HEK293 (cell line): ENCODE measurements around the gene MRPS9.

Source experiments
- CTCF ChIA-PET: fragments of 350-600 bp; formaldehyde crosslinking; extraction: SDS; loops from one replicate; lab custom pipeline; 2021; ENCODE audit warnings: antibody characterized with exemption; lab: Yijun Ruan, JAX
- POLR2A ChIA-PET: fragments of 300-600 bp; formaldehyde crosslinking; extraction: SDS; loops from one replicate; lab custom pipeline; 2020; ENCODE audit warnings: antibody characterized with exemption, inconsistent platforms; lab: Yijun Ruan, JAX
- H3K27ac ChIP-seq: fragments of 200-500 bp; sonication (Bioruptor generic); 2 replicates; pipeline ENCODE4 v1.5.1; 2014; ENCODE audit warnings: low read depth, low read length, control low read depth, inconsistent platforms; ENCODE audit errors: extremely low read depth
- H3K36me3 ChIP-seq, 2 experiments: fragments of 200-500 bp in 1 of 2; sonication (Bioruptor generic) in 1 of 2; 1 replicate in 1 of 2; 2 replicates in 1 of 2; pipeline ENCODE4 v1.5.1; 2014 to 2017; ENCODE audit warnings: inconsistent platforms in 2 of 2, low read length in 2 of 2; ENCODE audit not compliant: control insufficient read depth in 2 of 2, insufficient read depth in 1 of 2
- H3K4me1 ChIP-seq: fragments of 200-500 bp; sonication (Bioruptor generic); 2 replicates; pipeline ENCODE4 v1.5.1; 2014; ENCODE audit warnings: mild to moderate bottlenecking, low read length, inconsistent platforms; ENCODE audit not compliant: control insufficient read depth, insufficient read depth
- H3K4me3 ChIP-seq: 2 replicates; pipeline ENCODE4 v1.5.1; 2011; ENCODE audit warnings: low read depth, mild to moderate bottlenecking, control low read depth, low read length, moderate library complexity
- H3K9me3 ChIP-seq: fragments of 200-500 bp; sonication (Bioruptor generic); 2 replicates; pipeline ENCODE4 v1.5.1; 2014; ENCODE audit warnings: low read depth, low read length, inconsistent platforms; ENCODE audit not compliant: control insufficient read depth, insufficient read depth
- BCL11A ChIP-seq: fragments of 450-650 bp; formaldehyde crosslinking; IDR thresholded peaks from 2 replicates; pipeline ENCODE4 v1.5.1; 2016; ENCODE audit warnings: low read depth, missing biosample characterization, missing genetic modification characterization
- GLI4 ChIP-seq: fragments of 450-650 bp; formaldehyde crosslinking; IDR thresholded peaks from 2 replicates; pipeline ENCODE4 v1.5.1; 2016; ENCODE audit warnings: missing biosample characterization, missing genetic modification characterization
- HOXD13 ChIP-seq: sonication (generic); formaldehyde crosslinking; IDR thresholded peaks from 2 replicates; pipeline ENCODE4 v1.8.0; 2022; ENCODE audit warnings: missing genetic modification reagents, borderline replicate concordance
- IKZF3 ChIP-seq: fragments of 450-650 bp; IDR thresholded peaks from 2 replicates; pipeline ENCODE4 v1.5.0; 2018; ENCODE audit warnings: missing biosample characterization, mild to moderate bottlenecking, missing genetic modification characterization, moderate library complexity
- KLF17 ChIP-seq: fragments of 450-650 bp; formaldehyde crosslinking; IDR thresholded peaks from 2 replicates; pipeline ENCODE4 v1.5.1; 2016; ENCODE audit warnings: missing biosample characterization, missing genetic modification characterization
- PBX3 ChIP-seq: sonication (generic); formaldehyde crosslinking; IDR thresholded peaks from 2 replicates; pipeline ENCODE4 v1.8.1; 2022; ENCODE audit warnings: mild to moderate bottlenecking, moderate library complexity, missing genetic modification reagents
- SALL2 ChIP-seq: fragments of 450-650 bp; formaldehyde crosslinking; IDR thresholded peaks from 2 replicates; pipeline ENCODE4 v1.5.0; 2017; ENCODE audit warnings: missing biosample characterization, mild to moderate bottlenecking, missing genetic modification characterization, borderline replicate concordance
- ZBTB17 ChIP-seq: fragments of 450-650 bp; formaldehyde crosslinking; IDR thresholded peaks from 2 replicates; pipeline ENCODE4 v1.5.1; 2016; ENCODE audit warnings: missing biosample characterization, missing genetic modification characterization
- ZBTB20 ChIP-seq: fragments of 450-650 bp; formaldehyde crosslinking; IDR thresholded peaks from 2 replicates; pipeline ENCODE4 v1.5.1; 2016; ENCODE audit warnings: missing biosample characterization, missing genetic modification characterization
- ZEB2 ChIP-seq: fragments of 450-650 bp; formaldehyde crosslinking; IDR thresholded peaks from 2 replicates; pipeline ENCODE4 v1.5.1; 2016; ENCODE audit warnings: missing biosample characterization, missing genetic modification characterization
- ZNF157 ChIP-seq: fragments of 450-650 bp; formaldehyde crosslinking; IDR thresholded peaks from 2 replicates; pipeline ENCODE4 v1.5.1; 2016; ENCODE audit warnings: missing biosample characterization, missing genetic modification characterization
- ZNF24 ChIP-seq: fragments of 450-650 bp; formaldehyde crosslinking; IDR thresholded peaks from 2 replicates; pipeline ENCODE4 v1.5.1; 2016; ENCODE audit warnings: missing biosample characterization, missing genetic modification characterization
- ZNF266 ChIP-seq: fragments of 450-650 bp; formaldehyde crosslinking; IDR thresholded peaks from 2 replicates; pipeline ENCODE4 v1.5.1; 2016; ENCODE audit warnings: missing biosample characterization, missing genetic modification characterization, low read depth
- ZNF280D ChIP-seq: fragments of 450-650 bp; formaldehyde crosslinking; IDR thresholded peaks from 2 replicates; pipeline ENCODE4 v1.5.1; 2016; ENCODE audit warnings: missing biosample characterization, missing genetic modification characterization
- ZNF302 ChIP-seq: fragments of 450-650 bp; formaldehyde crosslinking; IDR thresholded peaks from 2 replicates; pipeline ENCODE4 v1.5.1; 2016; ENCODE audit warnings: missing biosample characterization, missing genetic modification characterization, low read depth
- ZNF423 ChIP-seq: fragments of 450-650 bp; formaldehyde crosslinking; IDR thresholded peaks from 2 replicates; pipeline ENCODE4 v1.5.1; 2016; ENCODE audit warnings: missing biosample characterization, missing genetic modification characterization
- ZNF426 ChIP-seq: fragments of 450-650 bp; formaldehyde crosslinking; IDR thresholded peaks from 2 replicates; pipeline ENCODE4 v1.5.1; 2017; ENCODE audit warnings: missing biosample characterization, missing genetic modification characterization, mild to moderate bottlenecking, inconsistent platforms, moderate library complexity
- ZNF529 ChIP-seq: fragments of 450-650 bp; formaldehyde crosslinking; IDR thresholded peaks from 2 replicates; pipeline ENCODE4 v1.5.1; 2017; ENCODE audit warnings: missing genetic modification characterization, missing biosample characterization; ENCODE audit not compliant: insufficient replicate concordance
- ZNF610 ChIP-seq: fragments of 450-650 bp; formaldehyde crosslinking; IDR thresholded peaks from 2 replicates; pipeline ENCODE4 v1.5.1; 2016; ENCODE audit warnings: missing biosample characterization, missing genetic modification characterization, borderline replicate concordance
- ZNF624 ChIP-seq: fragments of 450-650 bp; formaldehyde crosslinking; IDR thresholded peaks from 2 replicates; pipeline ENCODE4 v1.5.1; 2017; ENCODE audit warnings: missing biosample characterization, missing genetic modification characterization
- ZNF626 ChIP-seq: fragments of 450-650 bp; sonication (Bioruptor Pico); formaldehyde crosslinking; IDR thresholded peaks from 2 replicates; pipeline ENCODE4 v1.5.1; 2018; ENCODE audit warnings: missing biosample characterization, missing genetic modification characterization, inconsistent platforms
- ZNF629 ChIP-seq: fragments of 450-650 bp; formaldehyde crosslinking; IDR thresholded peaks from 2 replicates; pipeline ENCODE4 v1.5.1; 2017; ENCODE audit warnings: missing biosample characterization, missing genetic modification characterization
- ZNF654 ChIP-seq: fragments of 450-650 bp; formaldehyde crosslinking; IDR thresholded peaks from 2 replicates; pipeline ENCODE4 v1.5.1; 2016; ENCODE audit warnings: low read depth, missing biosample characterization, missing genetic modification characterization
- ZNF792 ChIP-seq: fragments of 450-650 bp; formaldehyde crosslinking; IDR thresholded peaks from 2 replicates; pipeline ENCODE4 v1.5.1; 2016; ENCODE audit warnings: missing biosample characterization, missing genetic modification characterization
- ZNF830 ChIP-seq: fragments of 450-650 bp; IDR thresholded peaks from 2 replicates; pipeline ENCODE4 v1.5.0; 2018; ENCODE audit warnings: missing biosample characterization, missing genetic modification characterization, low read depth, mild to moderate bottlenecking, moderate library complexity
- ZSCAN5A ChIP-seq: fragments of 450-650 bp; formaldehyde crosslinking; IDR thresholded peaks from 2 replicates; pipeline ENCODE4 v1.5.1; 2016; ENCODE audit warnings: missing biosample characterization, missing genetic modification characterization

The MRPS9 gene

GRCh38 chr2:105135436-105135835 lies 97.6 kb downstream of the MRPS9 start:
- POLR2A ChIA-PET = no interaction called here
- Histone ChIP-seq H3K27ac (no peak overlapping the region), H3K4me1 (peaks cover 1% of the 10 kb centered on the region)
- CTCF ChIA-PET = interaction anchor here (0.7 to 1.6 kb wide), 2 partner anchors 21 to 209 kb away, joined by 4 to 5 read pairs; no protein-coding TSS in a partner anchor
- TF ChIP-seq ZNF157 (tag by site-specific recombination) (no peak), SALL2 (no peak), ZNF529 (tag by site-specific recombination) (no peak), ZNF266 (tag by site-specific recombination) (no peak), PBX3 (no peak), KLF17 (no peak), ZNF24 (tag by site-specific recombination) (no peak), ZSCAN5A (tag by site-specific recombination) (no peak)
- TF ChIP-seq, all 188 proteins: peak for 0
- H3K9me3 ChIP-seq = no peaks in the 10 kb centered on the region
- H3K36me3 ChIP-seq = no peaks in the 10 kb centered on the region
- no peak overlapping the region for H3K4me3 ChIP-seq

- TF ChIP-seq ZNF830 (no peak), IKZF3 (tag by site-specific recombination) (no peak), HOXD13 (CRISPR knock-in tag) (no peak), ZNF423 (no peak), ZNF280D (no peak), ZNF426 (tag by site-specific recombination) (no peak), ZNF610 (no peak), ZBTB20 (no peak), ZNF626 (tag by site-specific recombination) (no peak), ZNF624 (tag by site-specific recombination) (no peak), ZNF654 (tag by site-specific recombination) (no peak), ZNF302 (no peak), ZNF792 (tag by site-specific recombination) (no peak), ZEB2 (tag by site-specific recombination) (no peak), ZNF629 (tag by site-specific recombination) (no peak), GLI4 (no peak), BCL11A (tag by site-specific recombination) (no peak), ZBTB17 (tag by site-specific recombination) (no peak)
- TF ChIP-seq, all 188 proteins: peak for 0
- H3K27ac ChIP-seq = no peak overlapping the region
- no peaks in the 10 kb centered on the region for H3K36me3 ChIP-seq
- ChIA-PET POLR2A (no interaction called here), CTCF (interaction anchor here (0.7 to 1.6 kb wide), 3 partner anchors 21 to 100 kb away, joined by 3 to 5 read pairs (median 3); no protein-coding TSS in a partner anchor)
- H3K4me1 ChIP-seq = peaks cover 4% of the 10 kb centered on the region
- H3K4me3 ChIP-seq = no peak overlapping the region
- no peaks in the 10 kb centered on the region for H3K9me3 ChIP-seq
These were observed 98.5 kb downstream of the MRPS9 start for GRCh38 chr2:105136394-105136793.
